Right lobe of liver (tissue), 6 donors: ENCODE data around the gene MYO7A. TPM values are rescaled to one million over a fixed set of nuclear protein-coding genes. Genes with fewer than 3 reads are reported as not detected.
A peak's percentile ranks its signal among the peaks of the same experiment; 100 is the strongest.

Experiments
- ATAC-seq, 4 donors: fragments of 200-7000 bp; cut with Tn5 transposase; one replicate each; pipeline ENCODE4 v1.9.1; 2020; ENCODE audit warnings: mild to moderate bottlenecking in 4 of 4, moderate library complexity in 4 of 4
- DNase-seq, 3 donors: peaks; one replicate each; pipeline ENCODE4 v3.0.0-alpha.2; 2020
- H3K27ac ChIP-seq, 3 donors: fragments of 200-600 bp; one replicate each; pipeline ENCODE4 v1.8.0; 2022
- H3K27me3 ChIP-seq, 2 donors: fragments of 200-600 bp; one replicate each; pipeline ENCODE4 v1.8.0; 2022
- H3K36me3 ChIP-seq, 4 donors: fragments of 200-600 bp; sonication (generic) in 1 of 4; one replicate each; pipeline versions ENCODE4 v1.5.1 to v1.8.0; 2017 to 2022; ENCODE audit warnings: control low read depth in 1 of 4
- H3K4me1 ChIP-seq, 4 donors: fragments of 200-600 bp; sonication (generic) in 1 of 4; one replicate each; pipeline versions ENCODE4 v1.5.1 to v1.8.0; 2017 to 2022; ENCODE audit warnings: control low read depth in 1 of 4
- H3K4me3 ChIP-seq, 3 donors: fragments of 200-600 bp; one replicate each; pipeline ENCODE4 v1.8.0; 2022
- H3K9me3 ChIP-seq, 4 donors: fragments of 200-600 bp; sonication (generic) in 1 of 4; one replicate each; pipeline versions ENCODE4 v1.5.1 to v1.8.0; 2017 to 2022; ENCODE audit warnings: control low read depth in 1 of 4
- CTCF ChIP-seq, 4 donors: fragments of 200-600 bp in 3 of 4; fragments of 450-650 bp in 1 of 4; IDR thresholded peaks; one replicate each; pipeline versions ENCODE4 v1.5.1 to v1.8.0; 2016 to 2022; ENCODE audit warnings: antibody characterized with exemption in 4 of 4, mild to moderate bottlenecking in 2 of 4
- POLR2A ChIP-seq: fragments of 450-650 bp; IDR thresholded peaks from one replicate; pipeline ENCODE4 v1.6.1; 2017; ENCODE audit warnings: antibody characterized with exemption, mild to moderate bottlenecking
- WGBS: methylation state at CpG from one replicate; pipeline ENCODE4 v1.1.6; 2018; ENCODE audit warnings: low coverage, low lambda C conversion rate; ENCODE audit not compliant: insufficient coverage; ENCODE audit errors: missing lambda C conversion rate; 5-methylcytosine and 5-hydroxymethylcytosine counted together
- intact Hi-C, 2 donors: fragments of 100-400 bp; cut with DNase I; formaldehyde crosslinking; loops; one replicate each; pipeline versions ENCODE4 v1.11.2 to v1.14.1; 2022
- total RNA-seq, 6 experiments: library from RNA; depleted of rRNA in 2 of 6; stranded (reverse); fragments of >200 nt in 2 of 6; fragmentation: NEBNext Ultra II Directional in 3 of 6; extraction: Animal tissue kit (Norgen Biotek cat#: 25700) in 3 of 6; gene quantifications; one replicate each; pipeline versions ENCODE4 v1.1.0 to v1.2.4, GENCODE V29; 2016 to 2023
- donor health status: DM: no; HTN: yes; CAD: no.
- donor health status: DM: no; HTN: no; CAD: no.
- donor health status: DM: no; HTN: no; CAD: no.
- donor health status: DM: no; HTN: yes; CAD: no.
- donor health status: DM: no; HTN: yes; CAD: no.

Gene MYO7A
- total RNA-seq, 6 experiments from 2014 or later, result 23.6 to 39.6 (median 32.0) TPM

- 31% methylated on average over 4 of the region's 7 CpGs for WGBS
- DNase-seq (peak in 2 of 3 donors; percentile 19 to 44), ATAC-seq (no peak)
- peaks cover 0 to 46% (median 21%) of the 10 kb centered on the region in 4 donors for H3K4me1 ChIP-seq
- H3K9me3 ChIP-seq, result no peaks in the 10 kb centered on the region
- TF ChIP-seq POLR2A (no peak), CTCF (IDR thresholded peaks at IDR 0.05) (no peak)
- no peaks in the 10 kb centered on the region for H3K27me3 ChIP-seq
- H3K27ac ChIP-seq, result no peak overlapping the region
- intact Hi-C loops, result loop anchor here in 1 of 2 donors (5.0 kb wide), 1 partner anchor 40 kb away; no protein-coding TSS in a partner anchor
- H3K4me3 ChIP-seq, result no peak overlapping the region
- H3K36me3 ChIP-seq, result peaks cover 0 to 5% (median 0%) of the 10 kb centered on the region in 4 donors
Measured at GRCh38 chr11:77092382-77092781, 35.7 kb upstream of the MYO7A start.

- no peak for ATAC-seq
- H3K4me1 ChIP-seq, result peaks cover 0 to 37% (median 17%) of the 10 kb centered on the region in 4 donors
Measured at GRCh38 chr11:77093056-77093891, 34.8 kb upstream of the MYO7A start.

GRCh38 chr11:77093987-77094840 is 33.8 kb upstream of the MYO7A start:
- H3K9me3 ChIP-seq, result no peaks in the 10 kb centered on the region
- H3K36me3 ChIP-seq, result peaks cover 0 to 5% (median 0%) of the 10 kb centered on the region in 4 donors
- H3K27ac ChIP-seq, result no peak overlapping the region
- ATAC-seq (no peak), DNase-seq (peak in 2 of 3 donors; percentile 16 to 42)
- intact Hi-C loops, result loop anchor here in 1 of 2 donors (5.0 kb wide), 1 partner anchor 42 kb away; no protein-coding TSS in a partner anchor
- no peak for TF ChIP-seq POLR2A
- no peak for TF ChIP-seq CTCF (IDR thresholded peaks at IDR 0.05)
- H3K4me3 ChIP-seq, result no peak overlapping the region
- WGBS, result 90% methylated on average over 2 of the region's 6 CpGs
- H3K4me1 ChIP-seq, result peaks cover 0 to 30% (median 15%) of the 10 kb centered on the region in 4 donors
- H3K27me3 ChIP-seq, result no peaks in the 10 kb centered on the region

More at GRCh38 chr11:77093056-77093891, 34.8 kb upstream of the MYO7A start:
- intact Hi-C loops, result loop anchor here in 1 of 2 donors (5.0 kb wide), 1 partner anchor 41 kb away; no protein-coding TSS in a partner anchor
- H3K27me3 ChIP-seq, result no peaks in the 10 kb centered on the region
- peaks cover 0 to 5% (median 0%) of the 10 kb centered on the region in 4 donors for H3K36me3 ChIP-seq
- H3K27ac ChIP-seq, result no peak overlapping the region
- TF ChIP-seq POLR2A (no peak), CTCF (IDR thresholded peaks at IDR 0.05) (no peak)
- no peak overlapping the region for H3K4me3 ChIP-seq
- DNase-seq, result peak in 1 of 3 donors; percentile 46
- WGBS, result 81% methylated on average over 11 of the region's 33 CpGs
- H3K9me3 ChIP-seq, result no peaks in the 10 kb centered on the region

- Histone ChIP-seq H3K36me3 (peaks cover 0 to 5% (median 0%) of the 10 kb centered on the region in 4 donors), H3K9me3 (no peaks in the 10 kb centered on the region), H3K4me3 (no peak overlapping the region), H3K27ac (peak overlapping the region; percentile 61 to 83 (median 82)), H3K27me3 (no peaks in the 10 kb centered on the region), H3K4me1 (peaks cover 0 to 30% (median 14%) of the 10 kb centered on the region in 4 donors)
- WGBS, result no CpG with 5 or more reads among the region's 7 CpGs
- TF ChIP-seq POLR2A (no peak), CTCF (IDR thresholded peaks at IDR 0.05) (no peak)
- intact Hi-C loops, result loop anchor here in 1 of 2 donors (5.0 kb wide), 1 partner anchor 43 kb away; no protein-coding TSS in a partner anchor
- DNase-seq, result peak in 2 of 3 donors; percentile 6 to 46
- ATAC-seq, result no peak
Measured at GRCh38 chr11:77094841-77095365, 33.1 kb upstream of the MYO7A start.
